GM21786 (cell line): ENCODE measurements around the gene SLC6A11.

ENCODE experiments used
- ATAC-seq: cut with Tn5 transposase; IDR thresholded peaks from one replicate; pipeline ENCODE4 v1.9.1; 2021; ENCODE audit not compliant: unreplicated experiment

Gene SLC6A11

GRCh38 chr3:10837849-10838248, 21.8 kb downstream of the SLC6A11 start:
- no peak for ATAC-seq

GRCh38 chr3:10839167-10839566, 23.1 kb downstream of the SLC6A11 start:
- ATAC-seq, result no peak

GRCh38 chr3:10841100-10841499, 25.1 kb downstream of the SLC6A11 start:
- ATAC-seq, result no peak

- no peak for ATAC-seq
Observed at GRCh38 chr3:10843378-10843777, 27.4 kb downstream of the SLC6A11 start.

DNA sequence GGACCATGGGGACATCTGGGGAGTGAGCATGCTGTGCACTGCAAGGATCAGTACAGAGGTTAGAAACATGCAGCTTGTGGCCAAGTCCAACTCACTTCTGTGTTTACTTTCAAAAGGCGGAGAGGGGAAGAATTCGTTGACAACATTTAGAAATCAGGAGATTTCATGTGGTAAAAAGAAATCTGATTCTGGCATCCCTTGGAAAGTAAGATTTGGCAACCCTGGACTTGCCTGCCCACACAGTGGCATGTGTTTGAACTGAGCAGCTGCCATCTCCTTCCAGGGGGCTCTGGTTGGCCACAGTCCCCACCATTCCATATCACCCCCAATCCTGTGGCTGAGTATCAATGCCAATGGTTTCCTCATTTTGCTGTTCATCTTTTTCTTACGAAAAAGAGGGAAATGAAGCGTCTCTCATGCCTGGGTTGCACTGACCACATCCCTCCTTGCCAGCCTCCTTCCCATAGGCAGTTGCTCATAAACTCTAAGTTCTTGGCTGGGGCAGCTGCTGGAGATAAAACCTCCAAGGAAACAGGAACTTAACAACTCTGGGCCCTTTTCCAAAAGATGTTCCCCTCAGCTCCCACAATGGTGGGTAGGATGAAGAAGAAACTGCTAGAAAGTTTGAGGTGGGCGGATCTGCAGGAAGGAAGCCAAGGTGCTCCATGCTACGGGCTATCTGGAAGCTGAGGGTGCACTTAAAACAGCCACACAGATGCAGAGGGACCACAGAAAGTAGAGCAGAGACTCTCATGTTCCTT, 29.2 kb downstream of the SLC6A11 start:
- ATAC-seq, result no peak

- ATAC-seq, result no peak
Observed at GRCh38 chr3:10845839-10846656, 30.0 kb downstream of the SLC6A11 start.

GRCh38 chr3:10846657-10846975, 30.6 kb downstream of the SLC6A11 start:
- no peak for ATAC-seq

DNA sequence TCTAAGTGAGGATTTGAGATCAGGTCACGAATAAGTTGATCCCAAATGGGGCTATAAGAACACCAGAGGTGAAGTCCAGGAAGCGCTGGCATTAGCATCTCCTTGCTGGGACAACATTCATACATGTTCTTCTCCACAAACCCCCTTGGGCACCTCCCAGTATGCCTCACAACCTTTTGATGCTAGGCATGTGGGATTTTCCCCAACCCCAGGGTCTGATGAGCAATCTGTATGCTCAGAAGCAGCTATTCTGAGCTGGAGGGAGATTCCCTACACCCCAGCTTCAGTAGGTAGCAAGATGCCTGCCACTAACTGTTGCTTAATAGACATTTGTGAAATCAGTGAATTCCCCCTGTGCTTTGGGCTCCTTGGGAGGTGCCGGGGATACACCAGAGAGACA, 32.2 kb downstream of the SLC6A11 start:
- ATAC-seq, result no peak

GRCh38 chr3:10852066-10852808, 36.2 kb downstream of the SLC6A11 start:
- no peak for ATAC-seq

- no peak for ATAC-seq
Observed at GRCh38 chr3:10855083-10855870, 39.2 kb downstream of the SLC6A11 start.

- ATAC-seq, result no peak
Observed at GRCh38 chr3:10855871-10856662, 40.0 kb downstream of the SLC6A11 start.

DNA sequence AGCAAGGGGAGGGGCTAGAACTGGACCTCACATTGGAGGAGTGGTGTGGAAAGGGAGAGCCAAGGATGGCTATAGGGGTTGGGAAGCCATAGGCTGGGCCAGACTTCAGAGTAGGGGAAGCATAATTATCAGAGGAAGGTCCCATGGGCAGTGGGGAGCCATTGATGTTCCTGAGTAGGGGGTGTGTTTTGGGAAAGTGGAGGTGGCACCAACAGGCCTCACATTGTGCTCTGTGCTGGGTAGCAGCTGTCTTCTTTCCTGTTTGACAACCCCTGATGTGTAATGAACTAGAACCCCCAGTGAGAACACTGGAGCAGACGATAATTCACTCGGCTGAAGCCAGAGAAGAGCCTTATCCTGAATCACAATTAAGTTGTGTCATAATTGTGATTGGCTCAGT, 41.2 kb downstream of the SLC6A11 start:
- ATAC-seq, result no peak

DNA sequence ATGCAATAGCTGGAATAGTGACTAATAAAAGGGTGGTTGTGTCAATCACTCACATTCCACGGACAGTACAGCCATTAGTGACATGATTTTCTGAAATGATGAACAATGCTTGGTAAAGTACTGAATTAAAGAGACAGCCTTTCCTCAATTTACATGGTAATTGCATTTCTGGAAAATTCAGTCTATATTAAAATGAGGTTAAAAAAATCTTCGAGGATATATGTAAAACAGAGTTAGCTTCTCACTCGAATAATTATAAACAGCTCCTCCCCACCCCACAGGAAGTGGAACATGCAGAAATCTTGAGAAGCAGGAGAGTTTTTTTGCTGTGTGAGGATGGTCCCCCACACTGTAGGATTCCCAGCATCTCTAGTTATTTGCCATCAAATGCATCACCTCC, 42.1 kb downstream of the SLC6A11 start:
- ATAC-seq, result no peak

DNA sequence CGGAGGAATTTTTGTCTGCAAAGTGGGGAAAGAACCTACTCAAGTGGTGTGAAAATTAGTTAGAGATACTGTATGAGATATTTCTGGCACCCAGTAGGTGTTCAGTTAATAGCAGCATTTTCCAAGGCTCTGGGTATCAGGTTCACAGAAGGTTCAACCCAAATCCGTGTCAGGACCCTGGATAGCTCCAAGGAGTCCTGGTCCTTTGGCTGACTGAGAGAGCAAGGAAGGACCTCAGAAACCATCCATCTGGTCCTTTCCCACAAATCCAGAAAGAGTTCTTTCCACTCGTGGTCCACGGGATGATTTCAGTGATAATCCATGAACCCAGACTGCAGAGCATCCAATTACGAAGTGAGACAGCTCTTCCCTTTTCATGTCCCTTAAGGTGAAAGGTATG, 51.4 kb downstream of the SLC6A11 start:
- ATAC-seq, result no peak

- ATAC-seq, result no peak
Observed at GRCh38 chr3:10869460-10869859, 53.4 kb downstream of the SLC6A11 start.

DNA sequence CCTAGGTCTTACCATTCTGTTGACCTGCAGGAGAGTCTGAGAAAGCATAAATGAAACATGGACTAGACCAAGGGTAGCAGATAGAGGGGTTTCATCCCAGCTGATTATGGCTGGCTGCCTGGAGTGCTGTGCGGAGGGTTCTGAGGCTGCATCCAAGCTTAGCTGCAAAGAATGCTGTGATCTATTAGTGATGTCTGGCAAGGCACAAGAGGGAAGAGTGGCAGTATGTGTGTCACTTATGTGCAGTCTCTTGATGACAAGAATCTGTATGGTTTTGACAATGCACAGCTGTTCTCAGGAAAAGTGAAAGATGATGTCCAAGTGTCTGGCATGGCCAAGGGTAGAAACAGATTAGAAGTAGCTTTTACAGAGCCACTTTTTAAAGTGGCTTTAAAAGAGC, 54.3 kb downstream of the SLC6A11 start:
- ATAC-seq, result no peak

DNA sequence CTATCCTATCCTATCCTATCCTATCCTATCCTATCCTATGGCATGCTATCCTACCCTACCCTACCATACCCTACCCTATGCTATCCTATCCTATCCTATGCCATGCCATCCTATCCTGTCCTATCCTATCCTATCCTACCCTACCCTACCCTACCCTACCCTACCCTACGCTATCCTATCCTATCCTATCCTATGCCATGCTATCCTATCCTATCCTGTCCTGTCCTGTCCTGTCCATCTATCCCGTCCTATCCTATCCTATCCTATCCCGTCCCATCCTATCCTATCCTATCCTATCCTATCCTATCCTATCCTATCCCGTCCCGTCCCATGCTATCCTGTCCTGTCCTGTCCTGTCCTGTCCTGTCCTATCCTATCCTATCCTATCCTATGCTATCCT, 57.4 kb downstream of the SLC6A11 start:
- no peak for ATAC-seq

DNA sequence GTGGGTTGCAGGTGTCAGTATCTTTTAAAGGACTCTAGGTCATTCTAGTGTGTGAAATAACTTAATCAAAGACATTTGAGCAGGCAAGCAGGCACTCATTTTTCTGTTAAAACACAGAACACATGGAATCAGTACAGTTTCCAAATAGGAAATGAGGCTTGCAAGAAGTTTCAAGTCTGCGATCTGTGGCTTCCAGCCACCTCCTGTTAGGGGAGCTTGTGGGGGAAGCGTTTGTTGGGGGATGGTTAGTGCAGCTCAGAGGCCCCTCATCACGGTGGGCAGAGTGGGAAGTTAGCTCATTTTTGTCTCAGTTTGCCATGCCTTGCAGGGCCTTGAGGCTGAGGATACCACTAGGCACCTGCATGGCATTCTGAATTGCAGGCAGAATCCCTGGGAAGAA, 59.9 kb downstream of the SLC6A11 start:
- no peak for ATAC-seq

DNA sequence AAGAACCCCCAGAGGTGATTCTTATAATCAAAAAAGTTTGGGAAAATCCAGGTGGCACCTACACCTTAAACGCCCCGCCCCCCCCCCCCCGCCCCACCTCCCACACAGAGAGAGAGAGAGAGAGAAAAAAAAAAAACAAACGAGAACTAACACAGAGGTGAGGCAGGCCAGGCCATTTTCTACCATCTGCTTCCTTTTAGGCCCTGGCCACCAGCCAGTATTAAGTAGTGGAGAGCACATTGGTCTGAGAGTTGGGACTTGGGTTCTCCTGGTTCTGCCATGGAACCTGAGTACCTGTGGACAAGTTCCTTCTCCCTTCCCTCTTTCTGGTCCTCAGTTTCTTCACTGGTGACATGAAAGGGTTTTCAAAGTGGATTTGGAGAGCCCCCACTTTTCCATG, 60.6 kb downstream of the SLC6A11 start:
- ATAC-seq, result no peak

DNA sequence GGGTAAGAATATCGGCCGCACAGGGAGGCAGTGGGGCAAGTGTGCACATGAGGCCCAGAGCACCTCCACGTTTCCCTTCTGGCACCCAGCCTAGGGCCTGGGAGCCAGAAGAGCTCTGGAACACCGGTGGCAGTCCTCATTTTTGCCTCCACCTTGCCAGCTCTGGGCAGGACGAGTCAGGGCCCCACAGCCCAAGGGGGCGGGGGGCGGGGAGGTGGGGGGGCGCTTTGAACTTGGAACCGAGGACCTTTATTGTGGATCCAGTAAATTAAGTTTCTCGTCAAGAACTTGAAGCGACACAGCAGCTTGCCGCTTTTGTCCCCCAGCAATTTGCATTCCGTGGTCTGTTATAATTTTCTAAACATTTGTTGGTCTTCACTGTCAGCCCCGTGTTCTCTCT, 66.8 kb downstream of the SLC6A11 start:
- no peak for ATAC-seq
